Karpas-422 (cell line): ENCODE measurements around the gene ACP6. TPM values are rescaled to one million over a fixed set of nuclear protein-coding genes. Genes with fewer than 3 reads are reported as not detected.

Experiments
- DNase-seq: peaks from one replicate; pipeline ENCODE4 v3.0.0-alpha.2; 2015
- H2AFZ ChIP-seq: fragments of 200-600 bp; sonication (generic); 2 replicates; pipeline ENCODE4 v1.6.1; 2014; ENCODE audit warnings: antibody characterized with exemption, low read length, mixed read lengths
- H3K27ac ChIP-seq: fragments of 200-600 bp; sonication (generic); 2 replicates; pipeline ENCODE4 v1.5.1; 2014; ENCODE audit warnings: mild to moderate bottlenecking, low read length, moderate library complexity
- H3K27me3 ChIP-seq: fragments of 200-600 bp; sonication (generic); 2 replicates; pipeline ENCODE4 v1.6.1; 2014; ENCODE audit warnings: low read length, mixed read lengths
- H3K36me3 ChIP-seq: fragments of 200-600 bp; sonication (generic); 2 replicates; pipeline ENCODE4 v1.6.1; 2014; ENCODE audit warnings: low read length, mixed read lengths; ENCODE audit not compliant: insufficient read depth
- H3K4me1 ChIP-seq: fragments of 200-600 bp; sonication (generic); 2 replicates; pipeline ENCODE4 v1.6.1; 2014; ENCODE audit warnings: mild to moderate bottlenecking, low read length, mixed read lengths
- H3K4me2 ChIP-seq: fragments of 200-600 bp; sonication (generic); 2 replicates; pipeline ENCODE4 v1.6.1; 2014; ENCODE audit warnings: low read length, low read depth, mild to moderate bottlenecking; ENCODE audit not compliant: poor library complexity, severe bottlenecking
- H3K4me3 ChIP-seq: fragments of 200-600 bp; sonication (generic); 2 replicates; pipeline ENCODE4 v1.5.1; 2014; ENCODE audit warnings: mild to moderate bottlenecking, antibody characterized with exemption, low read length, mixed read lengths
- H3K79me2 ChIP-seq: fragments of 200-600 bp; sonication (generic); 2 replicates; pipeline ENCODE4 v1.6.1; 2014; ENCODE audit warnings: mild to moderate bottlenecking, low read length, mixed read lengths
- H3K9ac ChIP-seq: fragments of 200-600 bp; sonication (generic); 2 replicates; pipeline ENCODE4 v1.6.0; 2014; ENCODE audit warnings: low read length
- H3K9me2 ChIP-seq: fragments of 200-600 bp; sonication (generic), shearing (Covaris generic); replicated peaks from 2 replicates; pipeline ENCODE4 v1.6.0; 2014; ENCODE audit warnings: mild to moderate bottlenecking, low read length, moderate library complexity; ENCODE audit not compliant: insufficient read depth
- H3K9me3 ChIP-seq: fragments of 300-700, 200-600 bp; sonication (generic); 2 replicates; pipeline ENCODE4 v1.6.1; 2014; ENCODE audit warnings: low read length, mixed read lengths
- H4K20me1 ChIP-seq: fragments of 200-600 bp; sonication (generic); 2 replicates; pipeline ENCODE4 v1.6.1; 2014; ENCODE audit warnings: mild to moderate bottlenecking, antibody characterized with exemption, low read length, low read depth; ENCODE audit not compliant: insufficient read depth
- total RNA-seq: library from RNA; depleted of rRNA; stranded (reverse); fragments of >200 nt; shearing (Covaris generic); gene quantifications from 2 replicates; pipeline ENCODE4 v1.2.3, GENCODE V29; 2014; ENCODE audit warnings: low replicate concordance

Gene ACP6
- total RNA-seq, 1 experiment from 2014 or later: 3.0 TPM

- DNase-seq: peak; percentile 86
- no peak overlapping the region for H3K4me3 ChIP-seq
- no peaks in the 10 kb centered on the region for H3K27me3 ChIP-seq
- H4K20me1 ChIP-seq: no peaks in the 10 kb centered on the region
- H3K27ac ChIP-seq: no peak overlapping the region
- no peaks in the 10 kb centered on the region for H3K9me2 ChIP-seq
- H3K79me2 ChIP-seq: no peaks in the 10 kb centered on the region
- no peak overlapping the region for H3K4me2 ChIP-seq
- no peaks in the 10 kb centered on the region for H3K36me3 ChIP-seq
- no peaks in the 10 kb centered on the region for H3K4me1 ChIP-seq
- no peaks in the 10 kb centered on the region for H3K9me3 ChIP-seq
- no peak overlapping the region for H3K9ac ChIP-seq
- no peak overlapping the region for H2AFZ ChIP-seq
Observed at GRCh38 chr1:147641695-147642592, 28.4 kb downstream of the ACP6 start.

- H3K4me2 ChIP-seq: no peak overlapping the region
Observed at GRCh38 chr1:147641291-147641690, 29.0 kb downstream of the ACP6 start.

DNA sequence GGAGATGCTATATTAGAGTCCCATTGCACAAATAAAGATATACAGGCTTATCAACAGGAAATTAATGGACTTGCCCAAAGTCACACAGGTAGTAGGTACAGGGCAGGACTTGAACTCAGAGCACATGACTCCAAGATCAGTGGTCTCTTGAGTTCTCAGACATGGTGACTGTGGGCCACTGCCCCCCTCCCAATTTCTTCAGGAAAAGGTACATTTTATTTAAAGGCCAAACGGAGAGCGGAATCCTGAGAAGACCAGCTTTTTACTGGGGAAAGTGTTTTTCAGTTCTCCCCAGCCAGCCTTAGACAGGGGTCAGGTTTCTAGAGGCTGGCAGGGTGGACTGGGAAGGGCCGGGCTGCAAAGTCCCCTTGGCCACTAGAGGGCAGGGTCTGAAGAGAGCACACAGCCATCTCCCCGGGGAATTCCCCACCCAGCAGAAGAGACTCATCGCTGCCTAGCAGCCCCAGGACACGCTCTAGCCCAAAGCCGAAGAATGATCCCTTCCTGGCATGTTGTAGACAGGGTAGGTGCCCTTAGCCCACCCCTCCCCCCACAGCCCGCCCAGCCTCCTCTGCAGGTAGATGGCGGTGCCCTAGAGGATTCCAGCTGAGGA lies 29.7 kb downstream of the ACP6 start:
- H3K27me3 ChIP-seq: no peaks in the 10 kb centered on the region
- H3K79me2 ChIP-seq: no peaks in the 10 kb centered on the region
- no peak overlapping the region for H3K4me2 ChIP-seq
- no peak overlapping the region for H3K4me3 ChIP-seq
- no peaks in the 10 kb centered on the region for H3K9me2 ChIP-seq
- H3K9me3 ChIP-seq: no peaks in the 10 kb centered on the region
- H3K27ac ChIP-seq: no peak overlapping the region
- peak; percentile 80 for DNase-seq
- no peaks in the 10 kb centered on the region for H4K20me1 ChIP-seq
- H2AFZ ChIP-seq: no peak overlapping the region
- no peaks in the 10 kb centered on the region for H3K36me3 ChIP-seq
- H3K4me1 ChIP-seq: no peaks in the 10 kb centered on the region
- H3K9ac ChIP-seq: no peak overlapping the region

More at GRCh38 chr1:147641291-147641690, 29.0 kb downstream of the ACP6 start:
- Histone ChIP-seq H3K4me3 (no peak overlapping the region), H4K20me1 (no peaks in the 10 kb centered on the region), H3K4me1 (no peaks in the 10 kb centered on the region), H3K36me3 (no peaks in the 10 kb centered on the region), H3K27me3 (no peaks in the 10 kb centered on the region), H3K9me2 (no peaks in the 10 kb centered on the region), H3K9ac (no peak overlapping the region), H3K27ac (no peak overlapping the region), H3K79me2 (no peaks in the 10 kb centered on the region), H3K9me3 (no peaks in the 10 kb centered on the region), H2AFZ (no peak overlapping the region)
- no peak for DNase-seq

GRCh38 chr1:147636314-147636713 lies 34.0 kb downstream of the ACP6 start:
- H3K79me2 ChIP-seq: no peaks in the 10 kb centered on the region
- H3K36me3 ChIP-seq: no peaks in the 10 kb centered on the region
- H3K9me3 ChIP-seq: no peaks in the 10 kb centered on the region
- H4K20me1 ChIP-seq: no peaks in the 10 kb centered on the region
- no peak overlapping the region for H2AFZ ChIP-seq
- H3K27me3 ChIP-seq: no peaks in the 10 kb centered on the region
- H3K9ac ChIP-seq: no peak overlapping the region
- H3K4me1 ChIP-seq: no peaks in the 10 kb centered on the region
- H3K4me3 ChIP-seq: no peak overlapping the region
- H3K4me2 ChIP-seq: no peak overlapping the region
- no peak overlapping the region for H3K27ac ChIP-seq
- DNase-seq: no peak
- H3K9me2 ChIP-seq: no peaks in the 10 kb centered on the region

GRCh38 chr1:147635342-147635741 lies 35.0 kb downstream of the ACP6 start:
- no peaks in the 10 kb centered on the region for H3K79me2 ChIP-seq
- no peaks in the 10 kb centered on the region for H3K4me1 ChIP-seq
- H3K4me3 ChIP-seq: no peak overlapping the region
- no peak for DNase-seq
- no peaks in the 10 kb centered on the region for H3K9me3 ChIP-seq
- H2AFZ ChIP-seq: no peak overlapping the region
- no peak overlapping the region for H3K27ac ChIP-seq
- no peaks in the 10 kb centered on the region for H3K36me3 ChIP-seq
- no peaks in the 10 kb centered on the region for H3K9me2 ChIP-seq
- no peak overlapping the region for H3K9ac ChIP-seq
- no peaks in the 10 kb centered on the region for H3K27me3 ChIP-seq
- no peaks in the 10 kb centered on the region for H4K20me1 ChIP-seq
- no peak overlapping the region for H3K4me2 ChIP-seq

DNA sequence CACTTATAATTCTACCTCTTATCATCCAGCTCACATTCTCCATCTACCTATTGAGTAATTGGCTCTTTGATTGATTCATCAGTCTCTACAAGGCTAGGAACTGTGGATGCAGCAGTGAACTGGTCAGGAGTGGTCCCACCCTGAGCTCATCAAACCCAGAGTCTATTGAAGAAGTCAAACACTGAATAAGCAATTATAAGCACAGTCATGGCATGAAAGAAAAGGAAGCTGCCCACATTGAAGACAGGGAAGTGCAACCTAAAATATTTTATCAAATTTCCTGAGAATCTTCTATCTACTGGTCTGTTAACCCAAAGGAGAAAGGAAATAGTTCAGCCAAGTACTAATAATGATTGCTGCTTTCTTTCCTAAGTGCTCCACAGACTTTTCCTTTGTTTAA lies 35.7 kb downstream of the ACP6 start:
- H3K4me1 ChIP-seq: no peaks in the 10 kb centered on the region
- H3K27ac ChIP-seq: no peak overlapping the region
- H3K4me2 ChIP-seq: no peak overlapping the region
- no peak overlapping the region for H3K4me3 ChIP-seq
- no peaks in the 10 kb centered on the region for H3K36me3 ChIP-seq
- H3K27me3 ChIP-seq: no peaks in the 10 kb centered on the region
- H3K9me2 ChIP-seq: no peaks in the 10 kb centered on the region
- no peak overlapping the region for H2AFZ ChIP-seq
- H3K9ac ChIP-seq: no peak overlapping the region
- H3K9me3 ChIP-seq: no peaks in the 10 kb centered on the region
- H3K79me2 ChIP-seq: no peaks in the 10 kb centered on the region
- DNase-seq: no peak
- no peaks in the 10 kb centered on the region for H4K20me1 ChIP-seq

GRCh38 chr1:147633759-147634158 lies 36.6 kb downstream of the ACP6 start:
- Histone ChIP-seq H3K27me3 (no peaks in the 10 kb centered on the region), H3K9me3 (no peaks in the 10 kb centered on the region), H3K36me3 (no peaks in the 10 kb centered on the region), H4K20me1 (no peaks in the 10 kb centered on the region), H3K79me2 (no peaks in the 10 kb centered on the region), H3K9ac (no peak overlapping the region), H2AFZ (no peak overlapping the region), H3K9me2 (no peaks in the 10 kb centered on the region), H3K27ac (no peak overlapping the region), H3K4me1 (0 out of 2 replicates have a peak, but pooled peaks cover 2% of the 10 kb centered on the region), H3K4me2 (no peak overlapping the region), H3K4me3 (no peak overlapping the region)
- no peak for DNase-seq

- Histone ChIP-seq H3K9me3 (no peaks in the 10 kb centered on the region), H3K36me3 (no peaks in the 10 kb centered on the region), H3K9me2 (no peaks in the 10 kb centered on the region), H3K9ac (no peak overlapping the region), H3K27ac (no peak overlapping the region), H4K20me1 (no peaks in the 10 kb centered on the region), H3K4me1 (0 out of 2 replicates have a peak, but pooled peaks cover 2% of the 10 kb centered on the region), H3K4me3 (no peak overlapping the region), H3K4me2 (no peak overlapping the region), H3K27me3 (no peaks in the 10 kb centered on the region), H3K79me2 (no peaks in the 10 kb centered on the region), H2AFZ (no peak overlapping the region)
- no peak for DNase-seq
Observed at GRCh38 chr1:147631839-147632238, 38.5 kb downstream of the ACP6 start.
